HCT116 (cell line): Measurements from ENCODE around the gene PPM1J. TPM values are rescaled to one million over a fixed set of nuclear protein-coding genes. Genes with fewer than 3 reads are reported as not detected.

Experiments
- ATAC-seq: fragments of 200-7000 bp; cut with Tn5 transposase; 2 replicates; pipeline ENCODE4 v1.9.1; 2020; ENCODE audit warnings: mild to moderate bottlenecking, moderate library complexity
- BruUV-seq: library from RNA; stranded (reverse); fragments of 400-500 nt; replicated peaks from 2 replicates; lab custom pipeline; 2021; lab: Mats Ljungman, UMichigan
- CTCF ChIA-PET: fragments of 300-600 bp; sonication (Branson Sonifier 250); formaldehyde crosslinking; loops from one replicate; lab custom pipeline; 2021; ENCODE audit warnings: antibody characterized with exemption; lab: Charles Lee
- POLR2A ChIA-PET: fragments of 300-600, 350-600 bp; sonication (Branson Sonifier 250); formaldehyde crosslinking; loops from one replicate; lab custom pipeline; 2021; ENCODE audit warnings: antibody characterized with exemption; lab: Charles Lee
- RAD21 ChIA-PET, 2 experiments: fragments of 300-600 bp; sonication (Branson Sonifier 250); formaldehyde crosslinking; loops; one replicate each; lab custom pipeline; 2023; ENCODE audit warnings: low total read pairs in 2 of 2; ENCODE audit not compliant: uncharacterized antibody in 2 of 2, unreplicated experiment in 2 of 2, low non-redundant PET in 1 of 2; lab: Charles Lee
- DNase-seq: peaks from one replicate; pipeline ENCODE4 v3.0.0-alpha.2; 2010; ENCODE audit warnings: low read depth, low spot score
- H2AFZ ChIP-seq: fragments of 200-600 bp; shearing (Covaris generic), sonication (generic); 2 replicates; pipeline ENCODE4 v1.6.1; 2017; ENCODE audit warnings: low read depth, mixed run types, mixed read lengths, antibody characterized with exemption, low read length; ENCODE audit not compliant: poor library complexity, severe bottlenecking
- H3K27ac ChIP-seq: 2 replicates; pipeline ENCODE4 v1.5.1; 2012; ENCODE audit warnings: low read depth, low read length
- H3K27me3 ChIP-seq: fragments of 200-600 bp; sonication (generic); 2 replicates; pipeline ENCODE4 v1.6.1; 2016; ENCODE audit warnings: mixed run types, low read length, mixed read lengths; ENCODE audit not compliant: insufficient read depth
- H3K36me3 ChIP-seq, 2 experiments: fragments of 200-500 bp in 1 of 2; fragments of 200-600 bp in 1 of 2; sonication (Bioruptor generic) in 1 of 2; sonication (generic) in 1 of 2; 2 replicates each; pipeline versions ENCODE4 v1.5.1 to v1.6.1; 2014 to 2016; ENCODE audit warnings: low read length in 2 of 2, inconsistent platforms in 1 of 2, mixed read lengths in 1 of 2, mixed run types in 1 of 2; ENCODE audit not compliant: insufficient read depth in 2 of 2, control insufficient read depth in 1 of 2
- H3K4me1 ChIP-seq, 2 experiments: fragments of 200-600 bp in 1 of 2; sonication (generic) in 1 of 2; 2 replicates each; pipeline versions ENCODE4 v1.5.1 to v1.6.1; 2012 to 2017; ENCODE audit warnings: low read length in 2 of 2, inconsistent platforms in 1 of 2, mild to moderate bottlenecking in 1 of 2, mixed read lengths in 1 of 2, mixed run types in 1 of 2, moderate library complexity in 1 of 2; ENCODE audit not compliant: insufficient read depth in 2 of 2, control insufficient read depth in 1 of 2
- H3K4me2 ChIP-seq: fragments of 200-600 bp; sonication (generic); 2 replicates; pipeline ENCODE4 v1.6.1; 2017; ENCODE audit warnings: mixed run types, low read length, mixed read lengths
- H3K4me3 ChIP-seq, 2 experiments: fragments of 200-600 bp in 1 of 2; sonication (generic) in 1 of 2; replicated peaks in 1 of 2; 2 replicates each; pipeline ENCODE4 v1.5.1; 2011 to 2016; ENCODE audit warnings: low read length in 2 of 2, control low read depth in 1 of 2, low read depth in 1 of 2, mild to moderate bottlenecking in 1 of 2, mixed read lengths in 1 of 2, mixed run types in 1 of 2
- H3K79me2 ChIP-seq: fragments of 200-600 bp; sonication (generic); 2 replicates; pipeline ENCODE4 v1.6.1; 2017; ENCODE audit warnings: mild to moderate bottlenecking, mixed run types, low read length, moderate library complexity, mixed read lengths; ENCODE audit not compliant: insufficient read depth
- H3K9ac ChIP-seq: fragments of 200-600 bp; sonication (generic); 2 replicates; pipeline ENCODE4 v1.6.1; 2016; ENCODE audit warnings: low read length, mixed read lengths
- H3K9me2 ChIP-seq: fragments of 200-600 bp; sonication (generic), shearing (Covaris generic); 2 replicates; pipeline ENCODE4 v1.6.1; 2017; ENCODE audit warnings: mixed run types, mild to moderate bottlenecking, moderate library complexity; ENCODE audit not compliant: insufficient read depth
- H3K9me3 ChIP-seq, 2 experiments: fragments of 200-500 bp in 1 of 2; fragments of 200-600 bp in 1 of 2; sonication (Bioruptor generic) in 1 of 2; sonication (generic) in 1 of 2; 2 replicates each; pipeline ENCODE4 v1.6.1; 2014 to 2017; ENCODE audit warnings: low read length in 2 of 2, mixed read lengths in 2 of 2, inconsistent platforms in 1 of 2, low read depth in 1 of 2, mild to moderate bottlenecking in 1 of 2, mixed run types in 1 of 2, moderate library complexity in 1 of 2; ENCODE audit not compliant: control insufficient read depth in 1 of 2, insufficient read depth in 1 of 2
- H4K20me1 ChIP-seq: fragments of 200-600 bp; sonication (generic), shearing (Covaris generic); 2 replicates; pipeline ENCODE4 v1.6.1; 2017; ENCODE audit warnings: mixed run types, mild to moderate bottlenecking, moderate library complexity; ENCODE audit not compliant: insufficient read depth
- EGR1 ChIP-seq: IDR thresholded peaks from 2 replicates; pipeline ENCODE4 v1.6.1; 2012; ENCODE audit warnings: low read depth
- EZH2 ChIP-seq: fragments of 200-600 bp; sonication (generic); IDR thresholded peaks from 2 replicates; pipeline ENCODE4 v1.6.1; 2017; ENCODE audit warnings: antibody characterized with exemption, mixed run types
- FOSL1 ChIP-seq: IDR thresholded peaks from 2 replicates; pipeline ENCODE4 v1.6.1; 2012; ENCODE audit warnings: low read depth
- POLR2AphosphoS5 ChIP-seq: IDR thresholded peaks from 2 replicates; pipeline ENCODE4 v1.6.1; 2011; ENCODE audit warnings: mild to moderate bottlenecking, low read depth, low read length, moderate library complexity
- YY1 ChIP-seq: IDR thresholded peaks from 2 replicates; pipeline ENCODE4 v1.6.1; 2011; ENCODE audit warnings: low read length, low read depth, moderate library complexity, mild to moderate bottlenecking; ENCODE audit not compliant: insufficient replicate concordance; ENCODE audit errors: extremely low read depth
- ZFX ChIP-seq: fragments of 450-650 bp; IDR thresholded peaks from 2 replicates; pipeline ENCODE4 v1.6.1; 2017
- intact Hi-C: fragments of 100-400 bp; cut with micrococcal nuclease; formaldehyde crosslinking; loops from 2 replicates; pipeline ENCODE4 v1.10.0; 2022
- total RNA-seq: library from RNA; stranded (reverse); gene quantifications from one replicate; pipeline ENCODE4 v1.2.1, GENCODE V29; 2021; ENCODE audit not compliant: unreplicated experiment
- TF ChIP-seq, protein P1 (sequence below): IDR thresholded peaks from 2 replicates; pipeline ENCODE4 v1.6.1; 2012
- TF ChIP-seq, protein P2 (sequence below), 3 experiments: fragments of 200-600 bp in 1 of 3; sonication (generic) in 1 of 3; IDR thresholded peaks in 2 of 3; conservative IDR thresholded peaks in 1 of 3; 2 replicates each; pipeline ENCODE4 v1.5.1; 2012 to 2017; ENCODE audit warnings: low read depth in 2 of 3, low read length in 2 of 3, antibody characterized with exemption in 1 of 3, borderline replicate concordance in 1 of 3, control low read depth in 1 of 3, mild to moderate bottlenecking in 1 of 3, mixed read lengths in 1 of 3, mixed run types in 1 of 3, moderate library complexity in 1 of 3; ENCODE audit not compliant: insufficient read depth in 1 of 3
- TF ChIP-seq, protein P3 (sequence below): IDR thresholded peaks from 2 replicates; pipeline ENCODE4 v1.6.1; 2012

Gene PPM1J
- total RNA-seq, 1 experiment from 2014 or later, result 7.5 TPM

DNA sequence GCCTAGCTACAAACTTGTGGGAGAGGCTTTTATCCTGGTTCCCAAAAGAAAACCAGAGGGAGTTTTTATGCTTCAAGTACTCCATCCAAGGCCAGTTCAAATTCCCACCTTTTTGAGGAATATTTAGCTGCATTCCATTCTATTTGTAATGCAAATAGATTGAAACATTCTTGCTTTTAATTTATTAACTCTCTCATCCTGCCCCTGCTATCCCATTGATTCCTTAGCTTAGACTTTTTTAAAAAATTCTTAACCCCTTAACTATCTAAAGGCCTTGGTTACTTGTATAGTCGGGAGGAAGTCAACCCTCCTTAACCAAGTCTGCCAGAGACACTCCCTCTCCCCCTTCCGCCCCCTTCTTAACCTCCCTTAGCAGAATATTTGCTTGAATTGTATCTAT is 43.1 kb downstream of the PPM1J start:
- ChIA-PET RAD21 (no interaction called here), CTCF (no interaction called here), POLR2A (no interaction called here)
- intact Hi-C loops, result no loop called here
- no TSS peak for BruUV-seq
- H3K9ac ChIP-seq, result no peak overlapping the region
- H3K9me3 ChIP-seq, result no peaks in the 10 kb centered on the region
- peaks cover 4 to 29% of the 10 kb centered on the region in 2 experiments; a peak in 3 of 4 replicates for H3K4me1 ChIP-seq
- no peak for DNase-seq
- no peak overlapping the region for H2AFZ ChIP-seq
- no peak for ATAC-seq
- peaks cover 14% of the 10 kb centered on the region for H3K79me2 ChIP-seq
- no peaks in the 10 kb centered on the region for H3K27me3 ChIP-seq
- no peak overlapping the region for H3K4me3 ChIP-seq
- TF ChIP-seq YY1, result no peak
- TF ChIP-seq, protein P1, sequence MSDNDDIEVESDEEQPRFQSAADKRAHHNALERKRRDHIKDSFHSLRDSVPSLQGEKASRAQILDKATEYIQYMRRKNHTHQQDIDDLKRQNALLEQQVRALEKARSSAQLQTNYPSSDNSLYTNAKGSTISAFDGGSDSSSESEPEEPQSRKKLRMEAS, result no peak
- TF ChIP-seq ZFX, result no peak
- TF ChIP-seq POLR2AphosphoS5, result no peak
- no peak for TF ChIP-seq EZH2
- no peak overlapping the region for H3K4me2 ChIP-seq
- no peaks in the 10 kb centered on the region for H4K20me1 ChIP-seq
- no peaks in the 10 kb centered on the region for H3K9me2 ChIP-seq
- H3K36me3 ChIP-seq, result peaks cover 13 to 24% of the 10 kb centered on the region in 2 experiments; a peak in 3 of 4 replicates
- no peak overlapping the region for H3K27ac ChIP-seq

DNA sequence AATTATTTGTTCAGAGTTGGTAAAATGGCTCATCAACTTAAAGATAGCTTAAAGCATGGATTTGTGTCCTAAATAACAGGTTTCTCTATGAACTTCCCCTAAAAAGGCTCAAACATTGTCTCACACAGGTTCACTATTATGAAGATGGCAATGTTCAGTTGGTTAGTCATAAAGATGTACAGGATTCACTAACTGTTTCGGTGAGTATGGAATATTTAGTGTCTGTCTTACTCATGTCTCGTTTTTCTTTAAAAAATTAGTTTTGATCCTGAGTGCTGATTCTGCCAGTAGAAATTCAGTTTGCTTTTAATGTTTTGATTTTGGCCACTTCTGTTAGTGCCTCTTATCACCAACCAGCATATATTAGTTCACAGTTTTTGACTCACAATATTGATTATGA is 48.2 kb downstream of the PPM1J start:
- no peaks in the 10 kb centered on the region for H3K79me2 ChIP-seq
- BruUV-seq, result no TSS peak
- H2AFZ ChIP-seq, result no peak overlapping the region
- ATAC-seq (no peak), DNase-seq (no peak)
- H3K4me1 ChIP-seq, result no peaks in the 10 kb centered on the region
- H3K9me2 ChIP-seq, result no peaks in the 10 kb centered on the region
- TF ChIP-seq ZFX (no peak), EGR1 (no peak), FOSL1 (no peak)
- TF ChIP-seq, protein P2, sequence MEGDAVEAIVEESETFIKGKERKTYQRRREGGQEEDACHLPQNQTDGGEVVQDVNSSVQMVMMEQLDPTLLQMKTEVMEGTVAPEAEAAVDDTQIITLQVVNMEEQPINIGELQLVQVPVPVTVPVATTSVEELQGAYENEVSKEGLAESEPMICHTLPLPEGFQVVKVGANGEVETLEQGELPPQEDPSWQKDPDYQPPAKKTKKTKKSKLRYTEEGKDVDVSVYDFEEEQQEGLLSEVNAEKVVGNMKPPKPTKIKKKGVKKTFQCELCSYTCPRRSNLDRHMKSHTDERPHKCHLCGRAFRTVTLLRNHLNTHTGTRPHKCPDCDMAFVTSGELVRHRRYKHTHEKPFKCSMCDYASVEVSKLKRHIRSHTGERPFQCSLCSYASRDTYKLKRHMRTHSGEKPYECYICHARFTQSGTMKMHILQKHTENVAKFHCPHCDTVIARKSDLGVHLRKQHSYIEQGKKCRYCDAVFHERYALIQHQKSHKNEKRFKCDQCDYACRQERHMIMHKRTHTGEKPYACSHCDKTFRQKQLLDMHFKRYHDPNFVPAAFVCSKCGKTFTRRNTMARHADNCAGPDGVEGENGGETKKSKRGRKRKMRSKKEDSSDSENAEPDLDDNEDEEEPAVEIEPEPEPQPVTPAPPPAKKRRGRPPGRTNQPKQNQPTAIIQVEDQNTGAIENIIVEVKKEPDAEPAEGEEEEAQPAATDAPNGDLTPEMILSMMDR (IDR thresholded peaks at IDR 0.05 in 2 of 3, conservative IDR thresholded peaks at IDR 0.05 in 1 of 3; ENCODE audit: borderline replicate concordance in 1 of 3, insufficient read depth in 1 of 3, low read depth in 2 of 3, low read length in 2 of 3), result no peak
- TF ChIP-seq, protein P3, sequence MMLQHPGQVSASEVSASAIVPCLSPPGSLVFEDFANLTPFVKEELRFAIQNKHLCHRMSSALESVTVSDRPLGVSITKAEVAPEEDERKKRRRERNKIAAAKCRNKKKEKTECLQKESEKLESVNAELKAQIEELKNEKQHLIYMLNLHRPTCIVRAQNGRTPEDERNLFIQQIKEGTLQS, result no peak
- ChIA-PET RAD21 (no interaction called here), POLR2A (no interaction called here), CTCF (no interaction called here)
- H3K9me3 ChIP-seq, result no peaks in the 10 kb centered on the region
- H3K9ac ChIP-seq, result no peak overlapping the region
- H3K27ac ChIP-seq, result no peak overlapping the region
- H3K36me3 ChIP-seq, result peaks cover 28 to 45% of the 10 kb centered on the region in 2 experiments
- intact Hi-C loops, result no loop called here
- H3K27me3 ChIP-seq, result no peaks in the 10 kb centered on the region
- no peak overlapping the region for H3K4me3 ChIP-seq
- H3K4me2 ChIP-seq, result no peak overlapping the region
- H4K20me1 ChIP-seq, result no peaks in the 10 kb centered on the region
